Testis (tissue), 2 donors: ENCODE results near the gene PIEZO2.

Experiments used
- POLR2A ChIP-seq: fragments of 450-650 bp; IDR thresholded peaks from one replicate; pipeline ENCODE4 v1.6.1; 2017; ENCODE audit warnings: antibody characterized with exemption, mild to moderate bottlenecking, moderate library complexity
- TF ChIP-seq, protein P1 (sequence below), 3 experiments: fragments of 450-650 bp in 2 of 3; fragments of 200-600 bp in 1 of 3; sonication (generic) in 1 of 3; IDR thresholded peaks; one replicate each; pipeline ENCODE4 v1.5.1; 2016 to 2019; ENCODE audit warnings: antibody characterized with exemption in 3 of 3, mild to moderate bottlenecking in 2 of 3, moderate library complexity in 1 of 3

DNA sequence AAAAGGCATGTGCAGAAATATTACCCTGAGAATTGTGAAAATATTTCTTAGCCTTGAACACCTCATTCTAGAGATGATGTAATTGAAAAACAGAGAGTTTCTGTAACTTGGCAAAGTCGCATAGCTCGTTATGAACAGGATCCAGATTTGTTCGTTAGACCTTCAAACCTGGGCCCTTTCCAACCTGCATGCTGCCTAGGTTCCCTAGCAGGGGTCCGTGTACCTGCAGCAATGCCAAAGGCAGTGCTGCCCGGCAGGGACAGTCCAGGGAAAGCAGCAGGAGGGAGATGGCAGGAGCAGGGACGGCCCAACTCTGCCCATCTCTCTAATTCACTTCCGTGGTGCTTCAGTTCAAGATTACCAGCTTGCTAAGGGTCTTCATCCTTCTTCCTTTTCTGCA is 12.0 kb downstream of the PIEZO2 start:
- TF ChIP-seq, protein P1, sequence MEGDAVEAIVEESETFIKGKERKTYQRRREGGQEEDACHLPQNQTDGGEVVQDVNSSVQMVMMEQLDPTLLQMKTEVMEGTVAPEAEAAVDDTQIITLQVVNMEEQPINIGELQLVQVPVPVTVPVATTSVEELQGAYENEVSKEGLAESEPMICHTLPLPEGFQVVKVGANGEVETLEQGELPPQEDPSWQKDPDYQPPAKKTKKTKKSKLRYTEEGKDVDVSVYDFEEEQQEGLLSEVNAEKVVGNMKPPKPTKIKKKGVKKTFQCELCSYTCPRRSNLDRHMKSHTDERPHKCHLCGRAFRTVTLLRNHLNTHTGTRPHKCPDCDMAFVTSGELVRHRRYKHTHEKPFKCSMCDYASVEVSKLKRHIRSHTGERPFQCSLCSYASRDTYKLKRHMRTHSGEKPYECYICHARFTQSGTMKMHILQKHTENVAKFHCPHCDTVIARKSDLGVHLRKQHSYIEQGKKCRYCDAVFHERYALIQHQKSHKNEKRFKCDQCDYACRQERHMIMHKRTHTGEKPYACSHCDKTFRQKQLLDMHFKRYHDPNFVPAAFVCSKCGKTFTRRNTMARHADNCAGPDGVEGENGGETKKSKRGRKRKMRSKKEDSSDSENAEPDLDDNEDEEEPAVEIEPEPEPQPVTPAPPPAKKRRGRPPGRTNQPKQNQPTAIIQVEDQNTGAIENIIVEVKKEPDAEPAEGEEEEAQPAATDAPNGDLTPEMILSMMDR (IDR thresholded peaks at IDR 0.05), result no peak
- TF ChIP-seq POLR2A, result no peak
